Measurements from ENCODE around the gene FAM83G.
"Not testable (repeated sequence)": the region's sequence is repeated elsewhere in the genome, so short reads cannot be mapped to it uniquely, and the experiment has no call there.

FAM83G gene

GRCh38 chr17:19004421-19005136, at the start of gene FAM83G:
TSS of gene FAM83G (minus strand) at chr17:19004764. CDS start at chr17:19004041, 723 bp downstream.
- no peak for DNase-seq (ENCODE audit: low read depth)

- DNase-seq (ENCODE audit: low read depth): not testable (repeated sequence)
Observed at GRCh38 chr17:19048826-19049225, 44.3 kb upstream of the FAM83G start.

- not testable (repeated sequence) for DNase-seq (ENCODE audit: low read depth)
Observed at GRCh38 chr17:19047510-19047909, 42.9 kb upstream of the FAM83G start.

- DNase-seq (ENCODE audit: low read depth): not testable (repeated sequence)
Observed at GRCh38 chr17:19046782-19047375, 42.3 kb upstream of the FAM83G start, which contains the start of gene GRAP. TSS of gene GRAP (minus strand) at chr17:19046957. CDS start at chr17:19046926, 31 bp downstream.

GRCh38 chr17:19044643-19045042, 40.1 kb upstream of the FAM83G start:
- not testable (repeated sequence) for DNase-seq (ENCODE audit: low read depth)

GRCh38 chr17:19043032-19043431, 38.5 kb upstream of the FAM83G start:
- DNase-seq (ENCODE audit: low read depth): not testable (repeated sequence)

- DNase-seq (ENCODE audit: low read depth): not testable (repeated sequence)
Observed at GRCh38 chr17:19042369-19042768, 37.8 kb upstream of the FAM83G start.

GRCh38 chr17:19041871-19042270, 37.3 kb upstream of the FAM83G start:
- not testable (repeated sequence) for DNase-seq (ENCODE audit: low read depth)

GRCh38 chr17:19040350-19040749, 35.8 kb upstream of the FAM83G start:
- DNase-seq (ENCODE audit: low read depth): not testable (repeated sequence)

GRCh38 chr17:19038730-19039129, 34.2 kb upstream of the FAM83G start:
- DNase-seq (ENCODE audit: low read depth): not testable (repeated sequence)

- DNase-seq (ENCODE audit: low read depth): not testable (repeated sequence)
Observed at GRCh38 chr17:19038007-19038406, 33.4 kb upstream of the FAM83G start.

- DNase-seq (ENCODE audit: low read depth): not testable (repeated sequence)
Observed at GRCh38 chr17:19037547-19037946, 33.0 kb upstream of the FAM83G start.

GRCh38 chr17:19036186-19036585, 31.6 kb upstream of the FAM83G start:
- not testable (repeated sequence) for DNase-seq (ENCODE audit: low read depth)

- DNase-seq (ENCODE audit: low read depth): not testable (repeated sequence)
Observed at GRCh38 chr17:19032377-19032988, 27.9 kb upstream of the FAM83G start.

GRCh38 chr17:19031729-19032128, 27.2 kb upstream of the FAM83G start:
- not testable (repeated sequence) for DNase-seq (ENCODE audit: low read depth)

- DNase-seq (ENCODE audit: low read depth): not testable (repeated sequence)
Observed at GRCh38 chr17:19030771-19031449, 26.3 kb upstream of the FAM83G start.

- DNase-seq (ENCODE audit: low read depth): not testable (repeated sequence)
Observed at GRCh38 chr17:19029740-19030139, 25.2 kb upstream of the FAM83G start.

- not testable (repeated sequence) for DNase-seq (ENCODE audit: low read depth)
Observed at GRCh38 chr17:19028671-19029070, 24.1 kb upstream of the FAM83G start.

GRCh38 chr17:19024101-19025078, 19.8 kb upstream of the FAM83G start:
- no peak for DNase-seq (ENCODE audit: low read depth)

GRCh38 chr17:19023209-19023999, 18.8 kb upstream of the FAM83G start:
- DNase-seq (ENCODE audit: low read depth): no peak
